ENCODE data around the gene GALNT9.

Gene GALNT9

DNA sequence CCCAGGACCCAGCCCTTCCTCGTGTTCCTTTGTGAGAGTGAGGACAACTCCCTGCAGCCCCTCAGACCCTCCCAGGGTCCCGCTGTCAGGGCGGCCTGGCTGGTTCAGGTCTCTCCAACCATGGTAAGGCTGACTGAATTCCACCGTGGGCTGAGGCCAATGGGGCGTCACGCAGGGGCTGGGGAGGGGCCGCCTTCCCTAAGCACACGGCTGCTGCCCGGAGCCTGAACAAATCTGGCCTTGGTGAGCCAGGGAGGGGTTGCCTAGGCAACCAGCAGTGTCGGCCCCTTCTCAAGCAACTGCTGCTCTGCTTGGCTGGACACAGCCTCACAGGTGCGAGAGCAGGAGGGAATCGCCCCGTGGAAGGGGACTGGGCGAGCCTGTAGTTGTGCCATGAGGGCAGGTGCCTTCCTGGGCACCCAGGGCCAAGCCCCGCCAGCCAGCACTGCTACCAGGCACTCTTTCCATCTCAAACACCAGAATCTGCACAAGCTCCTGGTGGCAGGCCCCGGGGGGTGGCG, 37.0 kb upstream of the GALNT9 start:
- peaks cover 39% of the 10 kb centered on the region for H3K27me3 ChIP-seq (ENCODE audit: insufficient read depth, low read length)
- no peak overlapping the region for H3K4me3 ChIP-seq (ENCODE audit: low read depth, low read length)
- no peaks in the 10 kb centered on the region for H3K4me1 ChIP-seq (ENCODE audit: control insufficient read depth, insufficient read depth, low read length, unreplicated experiment)
- no peak overlapping the region for H2AFZ ChIP-seq (ENCODE audit: low read length, unreplicated experiment)
- no peaks in the 10 kb centered on the region for H3K79me2 ChIP-seq (ENCODE audit: control insufficient read depth, insufficient read depth, low read length, unreplicated experiment)
- no peak overlapping the region for H3K27ac ChIP-seq (ENCODE audit: low read depth, low read length)
- no peaks in the 10 kb centered on the region for H3K36me3 ChIP-seq (ENCODE audit: insufficient read depth, low read length)

GRCh38 chr12:132365226-132365625, 35.8 kb upstream of the GALNT9 start:
- no peak overlapping the region for H3K4me3 ChIP-seq (ENCODE audit: low read depth, low read length)
- no peaks in the 10 kb centered on the region for H3K36me3 ChIP-seq (ENCODE audit: insufficient read depth, low read length)
- H2AFZ ChIP-seq (ENCODE audit: low read length, unreplicated experiment), result no peak overlapping the region
- H3K27ac ChIP-seq (ENCODE audit: low read depth, low read length), result no peak overlapping the region
- peaks cover 27% of the 10 kb centered on the region for H3K27me3 ChIP-seq (ENCODE audit: insufficient read depth, low read length)
- H3K79me2 ChIP-seq (ENCODE audit: control insufficient read depth, insufficient read depth, low read length, unreplicated experiment), result no peaks in the 10 kb centered on the region
- no peaks in the 10 kb centered on the region for H3K4me1 ChIP-seq (ENCODE audit: control insufficient read depth, insufficient read depth, low read length, unreplicated experiment)

DNA sequence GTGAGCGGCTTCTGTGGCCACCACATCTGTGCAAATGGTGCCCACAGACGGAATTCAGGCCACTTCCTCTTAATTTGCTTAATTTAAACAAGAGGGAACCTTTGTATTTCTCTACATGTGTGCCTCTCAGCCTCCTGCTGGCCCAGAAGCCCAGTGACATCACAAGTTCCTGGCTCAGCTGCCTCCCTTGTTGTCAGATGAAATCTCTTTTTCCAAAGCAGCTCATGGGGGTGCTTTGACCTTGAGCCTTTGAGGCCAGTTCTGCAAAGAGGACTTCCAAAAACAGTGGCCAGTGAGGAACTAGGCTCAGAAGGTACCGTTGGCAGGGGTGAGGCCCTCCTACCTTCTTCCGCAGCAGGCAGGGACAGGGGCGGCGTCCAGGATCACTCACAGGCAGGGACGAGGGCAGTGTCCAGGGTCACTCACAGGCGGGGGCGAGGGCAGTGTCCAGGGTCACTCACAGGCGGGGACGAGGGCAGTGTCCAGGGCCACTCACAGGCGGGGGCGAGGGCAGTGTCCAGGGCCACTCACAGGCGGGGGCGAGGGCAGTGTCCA, 35.0 kb upstream of the GALNT9 start:
- Histone ChIP-seq H2AFZ (ENCODE audit: low read length, unreplicated experiment) (no peak overlapping the region), H3K27ac (ENCODE audit: low read depth, low read length) (no peak overlapping the region), H3K27me3 (ENCODE audit: insufficient read depth, low read length) (peaks cover 19% of the 10 kb centered on the region), H3K36me3 (ENCODE audit: insufficient read depth, low read length) (no peaks in the 10 kb centered on the region), H3K79me2 (ENCODE audit: control insufficient read depth, insufficient read depth, low read length, unreplicated experiment) (no peaks in the 10 kb centered on the region), H3K4me1 (ENCODE audit: control insufficient read depth, insufficient read depth, low read length, unreplicated experiment) (no peaks in the 10 kb centered on the region), H3K4me3 (ENCODE audit: low read depth, low read length) (no peak overlapping the region)

DNA sequence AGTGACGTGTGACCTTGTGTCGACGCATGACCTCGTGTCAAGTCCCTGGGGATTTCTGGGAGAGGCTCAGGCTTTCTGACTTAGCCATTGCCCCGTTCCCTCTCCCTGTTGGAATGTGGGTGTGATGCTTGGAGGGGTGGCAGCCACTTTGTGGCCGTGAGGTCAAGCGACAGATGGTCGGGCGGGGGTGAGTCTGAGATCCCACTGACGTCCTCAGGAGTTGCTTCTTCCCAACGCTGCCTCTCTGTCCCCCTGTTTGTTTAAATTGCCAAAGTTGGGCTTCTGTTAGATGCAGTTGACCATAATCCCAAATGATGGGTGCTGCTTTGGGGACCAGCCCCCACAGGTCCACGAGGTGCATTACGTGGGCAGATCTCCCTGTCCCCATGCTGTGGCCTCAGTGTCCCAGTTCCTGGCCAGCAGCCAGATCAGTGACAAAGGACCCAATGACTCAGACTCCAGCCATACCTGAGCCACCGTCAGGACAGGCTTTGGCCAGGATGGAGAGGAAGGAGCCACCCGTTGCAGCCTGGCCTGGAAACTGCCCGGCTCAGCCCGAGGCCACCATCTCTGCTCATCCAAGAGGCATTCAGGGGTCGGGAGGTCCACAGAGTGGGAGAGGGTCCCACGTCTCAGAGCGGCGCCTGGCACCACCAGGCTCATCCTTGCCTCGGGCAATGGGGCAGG, 34.4 kb upstream of the GALNT9 start:
- H3K27me3 ChIP-seq (ENCODE audit: insufficient read depth, low read length), result peaks cover 16% of the 10 kb centered on the region
- no peaks in the 10 kb centered on the region for H3K79me2 ChIP-seq (ENCODE audit: control insufficient read depth, insufficient read depth, low read length, unreplicated experiment)
- H3K4me3 ChIP-seq (ENCODE audit: low read depth, low read length), result no peak overlapping the region
- H3K36me3 ChIP-seq (ENCODE audit: insufficient read depth, low read length), result no peaks in the 10 kb centered on the region
- H2AFZ ChIP-seq (ENCODE audit: low read length, unreplicated experiment), result no peak overlapping the region
- H3K27ac ChIP-seq (ENCODE audit: low read depth, low read length), result no peak overlapping the region
- no peaks in the 10 kb centered on the region for H3K4me1 ChIP-seq (ENCODE audit: control insufficient read depth, insufficient read depth, low read length, unreplicated experiment)

DNA sequence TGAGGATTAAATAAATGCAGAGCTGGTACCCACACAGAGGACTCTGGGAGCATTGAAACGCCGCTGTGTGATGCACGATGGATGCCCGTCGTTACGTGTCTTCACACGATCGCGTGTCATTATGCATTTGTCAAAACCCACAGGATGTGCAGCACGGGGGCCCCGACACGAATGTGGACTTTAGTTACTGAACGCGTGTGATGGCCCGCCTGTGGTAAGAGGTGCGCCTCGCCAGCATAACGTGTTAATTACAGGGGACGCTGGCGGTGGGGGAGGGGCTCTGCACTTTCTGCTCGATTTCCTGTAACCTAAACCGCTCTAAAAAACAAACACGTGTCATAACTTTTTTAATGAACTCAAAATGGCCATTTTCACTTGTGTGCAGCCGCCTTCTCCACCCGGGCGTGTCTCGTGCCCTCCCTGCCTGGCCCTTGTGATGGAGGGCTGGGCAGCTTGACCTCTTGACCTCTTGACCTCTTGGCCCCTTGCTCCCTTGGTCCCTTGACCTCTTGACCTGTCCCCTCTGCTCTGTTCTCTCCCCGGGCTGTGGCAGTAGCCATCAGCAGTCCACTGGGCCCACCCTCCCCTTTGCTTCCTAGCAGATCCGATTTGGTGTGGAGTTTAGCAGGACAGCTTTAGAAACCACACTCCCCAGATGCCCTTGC, 33.7 kb upstream of the GALNT9 start:
- Histone ChIP-seq H3K79me2 (ENCODE audit: control insufficient read depth, insufficient read depth, low read length, unreplicated experiment) (no peaks in the 10 kb centered on the region), H3K27me3 (ENCODE audit: insufficient read depth, low read length) (peaks cover 10% of the 10 kb centered on the region), H2AFZ (ENCODE audit: low read length, unreplicated experiment) (no peak overlapping the region), H3K36me3 (ENCODE audit: insufficient read depth, low read length) (no peaks in the 10 kb centered on the region), H3K4me3 (ENCODE audit: low read depth, low read length) (no peak overlapping the region), H3K27ac (ENCODE audit: low read depth, low read length) (no peak overlapping the region), H3K4me1 (ENCODE audit: control insufficient read depth, insufficient read depth, low read length, unreplicated experiment) (no peaks in the 10 kb centered on the region)

GRCh38 chr12:132360906-132361777, 31.8 kb upstream of the GALNT9 start:
- no peaks in the 10 kb centered on the region for H3K27me3 ChIP-seq (ENCODE audit: insufficient read depth, low read length)
- no peak overlapping the region for H2AFZ ChIP-seq (ENCODE audit: low read length, unreplicated experiment)
- H3K4me3 ChIP-seq (ENCODE audit: low read depth, low read length), result no peak overlapping the region

DNA sequence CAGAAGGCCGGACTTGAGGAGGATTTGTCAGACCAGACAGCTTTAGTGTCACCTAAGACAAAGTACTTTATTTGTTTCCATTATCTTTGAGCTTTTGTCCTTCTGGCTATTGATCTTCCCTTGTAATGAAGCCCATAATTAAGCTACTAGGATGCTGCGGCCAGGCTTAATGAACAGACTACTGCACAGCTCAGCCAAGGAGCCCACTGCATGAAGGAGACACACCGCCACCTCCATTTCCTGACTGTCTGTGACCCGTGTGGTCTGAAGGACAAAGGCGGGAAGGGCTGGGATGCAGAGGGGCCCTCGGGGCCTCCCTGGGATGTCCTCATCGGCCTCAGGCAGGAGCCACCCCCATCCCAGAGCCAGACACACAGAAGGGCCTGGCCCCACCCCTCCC, 31.0 kb upstream of the GALNT9 start:
- no peak overlapping the region for H3K27ac ChIP-seq (ENCODE audit: low read depth, low read length)
- H3K27me3 ChIP-seq (ENCODE audit: insufficient read depth, low read length), result no peaks in the 10 kb centered on the region
- H3K79me2 ChIP-seq (ENCODE audit: control insufficient read depth, insufficient read depth, low read length, unreplicated experiment), result no peaks in the 10 kb centered on the region
- H3K4me3 ChIP-seq (ENCODE audit: low read depth, low read length), result no peak overlapping the region
- no peak overlapping the region for H2AFZ ChIP-seq (ENCODE audit: low read length, unreplicated experiment)
- H3K36me3 ChIP-seq (ENCODE audit: insufficient read depth, low read length), result no peaks in the 10 kb centered on the region
- peaks cover 4% of the 10 kb centered on the region for H3K4me1 ChIP-seq (ENCODE audit: control insufficient read depth, insufficient read depth, low read length, unreplicated experiment)

More at GRCh38 chr12:132360906-132361777, 31.8 kb upstream of the GALNT9 start:
- peaks cover 4% of the 10 kb centered on the region for H3K4me1 ChIP-seq (ENCODE audit: control insufficient read depth, insufficient read depth, low read length, unreplicated experiment)
- H3K27ac ChIP-seq (ENCODE audit: low read depth, low read length), result no peak overlapping the region
- no peaks in the 10 kb centered on the region for H3K79me2 ChIP-seq (ENCODE audit: control insufficient read depth, insufficient read depth, low read length, unreplicated experiment)
- no peaks in the 10 kb centered on the region for H3K36me3 ChIP-seq (ENCODE audit: insufficient read depth, low read length)

DNA sequence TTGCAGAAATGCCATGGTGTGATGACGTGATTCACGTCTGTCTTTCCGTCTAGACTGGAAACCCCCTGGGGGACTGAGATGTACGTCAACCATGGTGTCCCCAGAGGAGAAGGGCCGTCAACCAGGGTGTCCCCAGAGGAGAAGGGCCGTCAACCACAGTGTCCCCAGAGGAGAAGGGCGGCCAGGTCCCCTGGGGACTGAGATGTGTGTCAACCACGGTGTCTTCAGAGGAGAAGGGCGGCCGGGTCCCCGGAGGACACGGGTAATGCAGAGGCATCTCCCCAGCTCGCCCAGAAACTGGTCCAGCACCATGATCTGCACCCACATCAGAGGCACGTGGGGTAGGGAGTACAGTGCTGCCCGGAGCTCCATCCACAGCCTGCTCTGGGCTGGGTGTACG, 30.6 kb upstream of the GALNT9 start:
- H3K27ac ChIP-seq (ENCODE audit: low read depth, low read length), result no peak overlapping the region
- no peaks in the 10 kb centered on the region for H3K79me2 ChIP-seq (ENCODE audit: control insufficient read depth, insufficient read depth, low read length, unreplicated experiment)
- peaks cover 4% of the 10 kb centered on the region for H3K4me1 ChIP-seq (ENCODE audit: control insufficient read depth, insufficient read depth, low read length, unreplicated experiment)
- H3K4me3 ChIP-seq (ENCODE audit: low read depth, low read length), result no peak overlapping the region
- peaks cover 3% of the 10 kb centered on the region; the same call in 1 of the 2 replicates for H3K27me3 ChIP-seq (ENCODE audit: insufficient read depth, low read length)
- H3K36me3 ChIP-seq (ENCODE audit: insufficient read depth, low read length), result no peaks in the 10 kb centered on the region
- H2AFZ ChIP-seq (ENCODE audit: low read length, unreplicated experiment), result no peak overlapping the region

DNA sequence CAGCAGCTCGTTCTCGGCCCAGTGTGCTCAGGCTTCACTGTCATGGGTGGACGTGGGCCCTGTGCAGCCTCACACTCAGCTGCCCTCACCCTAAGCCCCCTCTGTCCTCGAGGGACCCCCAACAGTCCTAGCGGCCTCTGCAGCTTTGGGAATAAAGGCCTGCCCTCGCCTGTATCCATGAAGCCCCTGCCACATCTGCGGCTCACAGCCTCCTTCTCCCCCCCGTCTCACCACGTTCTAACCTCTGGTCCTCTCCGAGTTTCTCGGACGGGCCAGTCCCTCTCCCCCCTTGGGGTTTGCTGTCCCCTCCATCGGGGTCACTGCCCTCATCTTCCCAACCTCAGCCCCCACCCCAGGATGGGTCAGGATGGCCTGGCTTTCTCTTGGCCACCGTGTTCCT, 30.2 kb upstream of the GALNT9 start:
- Histone ChIP-seq H3K4me3 (ENCODE audit: low read depth, low read length) (no peak overlapping the region), H3K27me3 (ENCODE audit: insufficient read depth, low read length) (peaks cover 7% of the 10 kb centered on the region), H3K79me2 (ENCODE audit: control insufficient read depth, insufficient read depth, low read length, unreplicated experiment) (no peaks in the 10 kb centered on the region), H3K36me3 (ENCODE audit: insufficient read depth, low read length) (no peaks in the 10 kb centered on the region), H3K4me1 (ENCODE audit: control insufficient read depth, insufficient read depth, low read length, unreplicated experiment) (peaks cover 4% of the 10 kb centered on the region), H3K27ac (ENCODE audit: low read depth, low read length) (no peak overlapping the region), H2AFZ (ENCODE audit: low read length, unreplicated experiment) (no peak overlapping the region)

Data from ACC112 (cell line).